DMS 273 (cell line): ENCODE results near the gene TGFBR3.

Experiments used
- DNase-seq: peaks from one replicate; lab custom pipeline; 2025; ENCODE audit not compliant: unreplicated experiment; lab: John Stamatoyannopoulos, UW

The TGFBR3 gene

GRCh38 chr1:91783423-91784170 is 102.4 kb downstream of the TGFBR3 start:
- no peak for DNase-seq

GRCh38 chr1:91781901-91782622 is 103.9 kb downstream of the TGFBR3 start:
- DNase-seq, result no peak

GRCh38 chr1:91781371-91781825 is 104.6 kb downstream of the TGFBR3 start:
- DNase-seq, result no peak

DNA sequence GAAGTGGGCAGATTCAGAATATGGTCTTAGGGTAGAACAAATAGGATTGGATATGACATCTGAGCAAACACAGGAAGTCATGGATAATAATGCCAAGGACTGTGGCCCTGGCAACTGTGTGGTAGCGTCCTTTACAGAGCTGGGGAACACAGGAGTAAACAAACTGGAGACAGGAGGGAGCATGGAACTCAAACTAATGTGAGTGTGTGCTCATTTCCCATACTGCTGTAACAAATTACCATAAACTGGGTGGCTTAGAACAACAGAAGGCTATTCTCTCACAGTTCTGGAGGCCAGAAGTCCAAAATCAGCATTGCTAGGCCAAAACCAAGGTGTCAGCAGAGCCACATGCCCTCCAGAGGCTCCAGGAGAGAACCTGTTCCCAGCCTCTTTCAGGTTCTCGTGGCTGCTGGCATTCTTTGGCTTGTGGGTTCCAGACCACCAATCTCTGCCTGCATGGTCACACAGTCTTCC is 106.4 kb downstream of the TGFBR3 start:
- no peak for DNase-seq

GRCh38 chr1:91778964-91779363 is 107.0 kb downstream of the TGFBR3 start:
- DNase-seq, result no peak

GRCh38 chr1:91777630-91778300 is 108.2 kb downstream of the TGFBR3 start:
- DNase-seq, result no peak

- no peak for DNase-seq
Observed at GRCh38 chr1:91777196-91777595, 108.8 kb downstream of the TGFBR3 start.

GRCh38 chr1:91776068-91776794 is 109.7 kb downstream of the TGFBR3 start:
- DNase-seq, result no peak

- DNase-seq, result no peak
Observed at GRCh38 chr1:91775227-91775626, 110.7 kb downstream of the TGFBR3 start.

DNA sequence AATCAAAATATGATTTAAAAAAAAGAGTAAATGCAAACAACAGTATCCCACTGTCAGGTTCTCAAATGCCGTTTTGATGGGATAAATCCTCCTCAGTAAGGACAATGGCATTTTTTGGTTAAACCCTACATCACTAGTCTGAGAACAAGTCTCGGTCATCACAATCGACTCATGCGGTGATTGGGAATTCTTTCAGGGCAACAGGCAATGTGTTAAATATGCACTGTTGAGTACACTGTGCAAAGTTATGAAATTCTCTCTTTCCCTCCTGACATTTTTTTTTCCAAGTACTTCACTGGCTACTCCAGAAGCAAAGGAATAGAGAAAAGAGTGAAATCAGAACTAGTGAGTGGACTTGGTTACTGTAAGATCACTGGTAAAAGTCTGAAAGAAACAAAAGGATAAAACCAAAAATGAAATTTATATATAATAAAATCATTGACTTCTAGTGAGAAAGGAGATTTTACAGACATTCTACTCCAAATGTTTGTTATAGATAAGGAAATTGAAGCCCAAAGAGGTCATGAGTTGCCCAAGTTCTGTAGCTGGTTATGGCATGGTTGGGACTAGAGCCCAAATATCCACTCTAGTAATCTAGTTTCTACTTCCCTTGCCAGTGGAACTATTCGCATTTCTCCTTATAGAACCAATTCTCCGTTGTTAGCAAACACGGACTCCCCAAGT is 111.3 kb downstream of the TGFBR3 start:
- DNase-seq, result no peak

DNA sequence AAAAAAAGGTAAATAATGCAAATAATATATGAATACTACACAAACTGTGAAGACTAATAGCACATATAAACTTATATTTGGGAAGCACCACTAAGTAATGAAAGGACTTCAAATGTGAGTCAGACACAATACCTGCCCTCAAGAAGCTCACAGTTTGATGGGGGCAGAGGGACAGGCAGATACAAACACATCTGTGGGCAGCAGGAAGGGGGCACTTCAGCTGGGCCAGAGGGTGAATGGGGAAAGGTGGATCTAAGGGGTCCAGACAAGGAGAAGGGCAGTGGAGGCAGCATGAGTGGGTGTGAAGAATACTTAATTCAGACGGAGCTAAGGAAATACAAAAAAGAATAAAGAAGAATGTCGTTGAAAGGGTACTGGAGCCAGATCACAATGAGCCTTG is 114.2 kb downstream of the TGFBR3 start:
- DNase-seq, result no peak

DNA sequence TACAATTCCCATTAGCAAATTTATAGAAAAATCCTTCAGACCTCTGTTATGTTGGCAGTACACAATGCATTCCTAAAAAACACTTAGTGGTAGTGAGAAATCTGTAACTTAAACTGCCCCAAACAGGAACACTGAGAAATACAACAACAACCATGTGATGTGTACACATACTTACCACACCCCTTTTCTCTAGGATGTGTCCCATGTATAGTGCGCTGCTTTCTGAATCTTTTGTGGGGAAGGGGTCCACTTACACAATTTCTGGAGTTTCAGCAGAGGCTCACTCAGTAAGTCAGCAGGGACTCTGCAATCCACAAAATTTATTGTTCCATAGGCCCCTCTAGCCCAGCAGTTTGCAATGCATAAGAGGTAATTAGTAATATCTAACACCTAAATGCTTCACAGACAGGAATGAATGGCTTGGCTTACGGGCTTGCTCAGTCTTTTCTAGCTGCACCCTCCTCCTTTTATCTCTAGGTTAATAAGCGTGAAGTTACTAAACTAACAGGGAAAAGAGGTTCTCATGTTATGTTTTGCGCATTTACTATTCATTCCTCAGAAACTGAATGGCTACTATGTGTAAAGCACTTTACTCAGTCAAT is 115.2 kb downstream of the TGFBR3 start:
- DNase-seq, result no peak

GRCh38 chr1:91769742-91770141 is 116.2 kb downstream of the TGFBR3 start:
- no peak for DNase-seq

DNA sequence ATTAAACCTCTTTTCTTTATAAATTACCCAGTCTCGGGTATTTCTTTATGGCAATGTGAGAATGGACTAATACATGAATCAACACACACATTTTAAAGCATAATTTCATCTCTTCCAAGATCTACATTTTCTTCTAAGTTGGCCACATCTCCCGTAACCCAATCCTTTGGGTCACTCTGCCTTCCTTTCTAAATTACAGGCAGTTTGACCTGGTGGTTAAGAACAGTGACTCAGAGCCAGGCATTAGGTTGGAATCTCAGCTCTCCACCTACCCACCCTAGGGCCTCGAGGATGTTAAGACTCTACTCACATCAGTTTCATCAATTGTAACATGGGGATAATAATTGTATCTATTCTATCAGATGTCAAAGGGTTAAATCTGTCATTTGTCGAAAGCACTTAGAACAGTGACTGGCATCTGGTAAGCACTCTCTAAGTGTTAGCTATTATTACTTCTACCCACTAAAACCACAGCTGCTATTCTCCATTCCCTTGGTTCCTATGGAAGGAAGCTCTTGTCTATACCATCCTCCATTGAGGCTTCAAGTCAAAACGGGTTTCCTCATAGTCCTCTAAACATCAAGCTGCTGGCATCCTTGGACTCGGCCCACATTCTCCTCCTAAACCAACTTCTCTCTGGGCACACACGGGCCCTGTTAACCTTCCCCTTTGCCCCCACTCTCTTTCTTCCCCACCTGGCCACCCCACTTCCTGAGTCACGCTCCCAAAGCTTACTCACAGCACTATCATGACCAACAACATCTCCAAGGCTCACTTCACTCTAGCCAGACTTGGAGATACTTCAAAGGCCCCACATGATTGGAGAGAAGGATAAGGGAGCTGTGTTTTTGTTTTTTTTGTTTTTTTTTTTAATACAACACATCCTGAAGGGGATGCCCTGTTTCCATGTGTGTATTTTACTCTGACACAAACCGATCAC is 116.9 kb downstream of the TGFBR3 start:
- no peak for DNase-seq

DNA sequence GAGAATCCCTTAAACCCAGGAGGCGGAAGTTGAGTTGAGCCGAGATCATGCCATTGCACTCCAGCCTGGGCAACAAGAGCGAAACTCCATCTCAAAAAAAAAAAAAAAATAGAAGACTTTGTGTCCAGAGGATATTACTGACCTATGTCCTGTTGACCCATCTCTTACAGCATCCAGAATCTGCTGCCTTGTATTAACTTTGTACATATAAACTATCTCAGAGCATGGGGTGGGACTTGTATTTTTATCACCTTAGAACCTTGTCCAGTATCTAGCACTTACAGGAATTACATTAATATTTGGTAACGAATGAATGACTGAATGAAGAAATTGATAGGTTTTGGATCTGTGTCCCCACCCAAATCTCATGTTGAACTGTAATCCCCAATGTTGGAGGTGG is 117.8 kb downstream of the TGFBR3 start:
- no peak for DNase-seq

DNA sequence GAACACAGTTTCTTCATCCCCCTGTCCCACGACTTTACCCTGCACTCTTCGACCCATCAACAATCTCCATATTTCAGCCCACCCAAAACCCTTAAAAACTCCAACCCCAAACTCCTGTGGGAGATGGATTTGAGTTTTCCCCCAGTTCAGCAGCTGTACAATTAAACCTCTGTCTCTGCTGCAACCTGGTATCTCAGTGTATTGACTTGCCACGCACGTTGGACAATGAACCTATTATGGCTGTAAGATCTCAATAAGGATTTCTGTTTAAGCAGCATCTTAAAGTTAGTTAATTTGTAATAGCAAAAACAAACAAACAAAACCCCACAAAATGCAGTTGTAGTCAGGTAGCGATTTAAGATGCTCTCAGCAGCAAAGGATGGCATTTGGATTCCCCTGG is 119.1 kb downstream of the TGFBR3 start:
- DNase-seq, result no peak

DNA sequence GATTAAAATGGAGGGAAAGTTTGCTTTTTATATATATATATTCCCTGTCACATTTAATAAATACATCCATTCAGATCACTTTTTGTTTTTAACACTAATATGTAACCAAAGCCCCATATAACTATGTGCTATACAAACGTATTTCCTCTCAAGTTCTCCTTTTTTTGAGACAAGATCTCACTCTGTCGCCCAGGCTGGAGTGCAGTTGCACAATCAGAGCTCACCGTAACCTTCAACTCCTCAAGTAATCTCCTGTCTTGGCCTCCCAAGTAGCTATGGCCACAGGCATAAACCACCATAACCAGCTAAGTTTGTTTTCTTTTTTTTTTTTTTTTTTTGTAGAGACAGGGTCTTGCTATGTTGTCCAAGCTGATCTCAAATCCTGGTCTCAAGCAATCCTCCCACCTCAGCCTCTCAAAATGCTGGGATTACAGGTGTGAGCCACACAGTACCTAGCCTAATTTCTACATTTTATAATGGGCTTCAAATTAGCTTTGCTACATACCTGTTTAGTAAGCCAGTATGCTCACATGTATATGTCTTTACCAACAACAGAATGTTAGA is 120.0 kb downstream of the TGFBR3 start:
- no peak for DNase-seq

- no peak for DNase-seq
Observed at GRCh38 chr1:91765293-91765692, 120.7 kb downstream of the TGFBR3 start.
